GM18867 (cell line): ENCODE measurements around the gene USP8.

ENCODE experiments used
- ATAC-seq: cut with Tn5 transposase; IDR thresholded peaks from one replicate; pipeline ENCODE4 v1.9.1; 2021; ENCODE audit warnings: mild to moderate bottlenecking, moderate library complexity; ENCODE audit not compliant: unreplicated experiment

USP8 gene

GRCh38 chr15:50531766-50532165 is 107.6 kb downstream of the USP8 start:
- ATAC-seq = no peak

- ATAC-seq = no peak
Measured at GRCh38 chr15:50542887-50543210, 118.6 kb downstream of the USP8 start.

- ATAC-seq = no peak
Measured at GRCh38 chr15:50543556-50543955, 119.4 kb downstream of the USP8 start.

- ATAC-seq = no peak
Measured at GRCh38 chr15:50544368-50544767, 120.2 kb downstream of the USP8 start.

GRCh38 chr15:50546566-50546965 is 122.4 kb downstream of the USP8 start, which contains the start of gene USP50:
USP50 (minus strand) TSS chr15:50546666; CDS start chr15:50546525, 141 bp downstream.
- ATAC-seq = no peak

- ATAC-seq = no peak
Measured at GRCh38 chr15:50549326-50549725, 125.1 kb downstream of the USP8 start.

GRCh38 chr15:50552238-50552637 is 128.0 kb downstream of the USP8 start:
- no peak for ATAC-seq

GRCh38 chr15:50556642-50557371 is 132.6 kb downstream of the USP8 start:
- ATAC-seq = no peak

GRCh38 chr15:50558012-50558411 is 133.8 kb downstream of the USP8 start:
- no peak for ATAC-seq

GRCh38 chr15:50562735-50563640 is 138.8 kb downstream of the USP8 start:
- ATAC-seq = no peak

GRCh38 chr15:50563756-50564155 is 139.6 kb downstream of the USP8 start:
- no peak for ATAC-seq
